SK-N-MC (cell line): ENCODE measurements around the gene ATXN1.

Source experiments
- DNase-seq: peaks from one replicate; pipeline ENCODE4 v3.0.0-alpha.2; 2011; ENCODE audit warnings: low read depth, low spot score
- H3K27ac ChIP-seq: fragments of 200-600 bp; sonication (generic); 2 replicates; pipeline ENCODE4 v1.5.1; 2016; ENCODE audit warnings: mixed run types
- H3K36me3 ChIP-seq: fragments of 200-600 bp; sonication (generic); 2 replicates; pipeline ENCODE4 v1.6.1; 2017; ENCODE audit warnings: antibody characterized with exemption, low read length, mixed read lengths; ENCODE audit not compliant: insufficient read depth
- H3K4me3 ChIP-seq: fragments of 200-600 bp; sonication (generic); 2 replicates; pipeline ENCODE4 v1.5.1; 2016
- H3K9ac ChIP-seq: fragments of 200-600 bp; sonication (generic); 2 replicates; pipeline ENCODE4 v1.8.0; 2017; ENCODE audit warnings: mixed run types, mixed read lengths; ENCODE audit not compliant: insufficient read length
- H3K9me3 ChIP-seq: fragments of 200-600 bp; sonication (generic); 2 replicates; pipeline ENCODE4 v1.6.1; 2017; ENCODE audit warnings: low read depth, mild to moderate bottlenecking, antibody characterized with exemption, low read length, moderate library complexity, mixed read lengths
- EZH2 ChIP-seq: fragments of 200-600 bp; sonication (generic); IDR thresholded peaks from one replicate; pipeline ENCODE4 v1.6.1; 2017; ENCODE audit warnings: antibody characterized with exemption
- FOXP2 ChIP-seq: optimal IDR thresholded peaks from 2 replicates; pipeline ENCODE3; 2011; ENCODE audit warnings: mild to moderate bottlenecking, moderate library complexity; ENCODE audit not compliant: insufficient read depth; ENCODE audit errors: extremely low read length, control extremely low read depth
- POLR2AphosphoS5 ChIP-seq: IDR thresholded peaks from 2 replicates; pipeline ENCODE4 v1.6.1; 2012; ENCODE audit warnings: mild to moderate bottlenecking, low read depth, low read length, borderline replicate concordance

ATXN1 gene

GRCh38 chr6:16305788-16306187 lies 455.5 kb downstream of the ATXN1 start:
- H3K36me3 ChIP-seq = no peaks in the 10 kb centered on the region
- no peak for TF ChIP-seq EZH2
- no peak for TF ChIP-seq FOXP2
- no peak for TF ChIP-seq POLR2AphosphoS5
- H3K9ac ChIP-seq = no peak overlapping the region
- H3K9me3 ChIP-seq = no peaks in the 10 kb centered on the region
- DNase-seq = no peak
- H3K27ac ChIP-seq = no peak overlapping the region
- no peak overlapping the region for H3K4me3 ChIP-seq

GRCh38 chr6:16305246-16305725 lies 456.0 kb downstream of the ATXN1 start:
- Histone ChIP-seq H3K27ac (no peak overlapping the region), H3K9me3 (no peaks in the 10 kb centered on the region), H3K36me3 (no peaks in the 10 kb centered on the region), H3K4me3 (no peak overlapping the region), H3K9ac (no peak overlapping the region)
- TF ChIP-seq EZH2 (no peak), POLR2AphosphoS5 (no peak), FOXP2 (no peak)
- DNase-seq = no peak

- TF ChIP-seq EZH2 = no peak
- no peak for TF ChIP-seq FOXP2
- no peak for TF ChIP-seq POLR2AphosphoS5
- Histone ChIP-seq H3K4me3 (no peak overlapping the region), H3K9me3 (no peaks in the 10 kb centered on the region), H3K36me3 (no peaks in the 10 kb centered on the region), H3K27ac (no peak overlapping the region), H3K9ac (no peak overlapping the region)
- no peak for DNase-seq
These were observed 458.3 kb downstream of the ATXN1 start for GRCh38 chr6:16302721-16303552.

GRCh38 chr6:16301511-16301910 lies 459.7 kb downstream of the ATXN1 start:
- TF ChIP-seq EZH2 = no peak
- no peak for TF ChIP-seq FOXP2
- TF ChIP-seq POLR2AphosphoS5 = no peak
- Histone ChIP-seq H3K9ac (no peak overlapping the region), H3K9me3 (no peaks in the 10 kb centered on the region), H3K4me3 (no peak overlapping the region), H3K27ac (no peak overlapping the region), H3K36me3 (no peaks in the 10 kb centered on the region)
- DNase-seq = no peak

GRCh38 chr6:16299861-16300260 lies 461.4 kb downstream of the ATXN1 start:
- H3K4me3 ChIP-seq = no peak overlapping the region
- H3K36me3 ChIP-seq = no peaks in the 10 kb centered on the region
- no peak overlapping the region for H3K27ac ChIP-seq
- H3K9ac ChIP-seq = no peak overlapping the region
- no peak for DNase-seq
- H3K9me3 ChIP-seq = no peaks in the 10 kb centered on the region
- no peak for TF ChIP-seq FOXP2
- no peak for TF ChIP-seq EZH2
- TF ChIP-seq POLR2AphosphoS5 = no peak

GRCh38 chr6:16296061-16296670 lies 465.1 kb downstream of the ATXN1 start:
- Histone ChIP-seq H3K36me3 (no peaks in the 10 kb centered on the region), H3K27ac (no peak overlapping the region), H3K9ac (no peak overlapping the region), H3K4me3 (no peak overlapping the region), H3K9me3 (no peaks in the 10 kb centered on the region)
- no peak for DNase-seq
- TF ChIP-seq POLR2AphosphoS5 = no peak
- TF ChIP-seq FOXP2 = no peak
- TF ChIP-seq EZH2 = no peak

GRCh38 chr6:16295471-16295870 lies 465.8 kb downstream of the ATXN1 start:
- TF ChIP-seq FOXP2 (no peak), POLR2AphosphoS5 (no peak), EZH2 (no peak)
- DNase-seq = no peak
- no peak overlapping the region for H3K27ac ChIP-seq
- no peak overlapping the region for H3K4me3 ChIP-seq
- no peaks in the 10 kb centered on the region for H3K9me3 ChIP-seq
- no peaks in the 10 kb centered on the region for H3K36me3 ChIP-seq
- no peak overlapping the region for H3K9ac ChIP-seq

- DNase-seq = no peak
- no peaks in the 10 kb centered on the region for H3K9me3 ChIP-seq
- H3K4me3 ChIP-seq = no peak overlapping the region
- H3K27ac ChIP-seq = no peak overlapping the region
- TF ChIP-seq EZH2 = no peak
- TF ChIP-seq POLR2AphosphoS5 = no peak
- no peak for TF ChIP-seq FOXP2
- no peak overlapping the region for H3K9ac ChIP-seq
- H3K36me3 ChIP-seq = no peaks in the 10 kb centered on the region
These were observed 466.2 kb downstream of the ATXN1 start for GRCh38 chr6:16295060-16295459.
